ENCODE measurements around the gene MAML2. TPM values are rescaled to one million over a fixed set of nuclear protein-coding genes. Genes with fewer than 3 reads are reported as not detected.

MAML2 gene
- total and polyA plus RNA-seq, 2 of the 13 experiments (the other 11 are each of a cell fraction or from before 2014, with no cell fraction given), result 2.3 to 25.9 TPM

GRCh38 chr11:95972060-95972459, 370.9 kb downstream of the MAML2 start:
- FAIRE-seq, result no peak
- no peak overlapping the region for H3K27ac ChIP-seq (ENCODE audit: extremely low read length, insufficient read depth, low read length)
- H3K4me2 ChIP-seq (ENCODE audit: low read depth, low read length), result no peak overlapping the region
- H3K36me3 ChIP-seq (replicated peaks in 1 of 2; ENCODE audit: control insufficient read depth in 1 of 2, insufficient read depth in 2 of 2, low read length in 2 of 2), result no peaks in the 10 kb centered on the region
- H3K79me2 ChIP-seq (ENCODE audit: insufficient read depth, low read length), result no peaks in the 10 kb centered on the region
- no peaks in the 10 kb centered on the region for H3K27me3 ChIP-seq (ENCODE audit: control insufficient read depth in 1 of 2, insufficient read depth in 2 of 2, low read length in 2 of 2)
- ATAC-seq, result no peak
- no peak overlapping the region for H3K9ac ChIP-seq (ENCODE audit: insufficient read depth, low read depth, low read length)
- WGBS (ENCODE audit: low lambda C conversion rate), result 23% methylated on average over 2 of the region's 2 CpGs
- no peak for DNase-seq (ENCODE audit: low spot score)
- TF ChIP-seq ZSCAN31 (CRISPR knock-in tag; IDR thresholded peaks at IDR 0.05; ENCODE audit: low read depth) (no peak), ZNF296 (CRISPR knock-in tag; conservative IDR thresholded peaks at IDR 0.05) (no peak), GATA4 (IDR thresholded peaks at IDR 0.05; ENCODE audit: borderline replicate concordance, low read depth) (no peak), GATAD2A (CRISPR knock-in tag; IDR thresholded peaks at IDR 0.05) (no peak), DNMT1 (CRISPR knock-in tag; IDR thresholded peaks at IDR 0.05) (no peak), NCOR1 (IDR thresholded peaks at IDR 0.05; ENCODE audit: borderline replicate concordance, low read length) (no peak), ZNF773 (CRISPR knock-in tag; IDR thresholded peaks at IDR 0.05; ENCODE audit: borderline replicate concordance) (no peak), ATF6 (CRISPR knock-in tag; conservative IDR thresholded peaks at IDR 0.05) (no peak), AGO1 (IDR thresholded peaks at IDR 0.05; ENCODE audit: low read depth, low read length, poor library complexity, severe bottlenecking) (no peak), TFDP1 (CRISPR knock-in tag; IDR thresholded peaks at IDR 0.05; ENCODE audit: borderline replicate concordance) (no peak), IRF9 (CRISPR knock-in tag; IDR thresholded peaks at IDR 0.05; ENCODE audit: borderline replicate concordance) (no peak), ZBTB42 (CRISPR knock-in tag; IDR thresholded peaks at IDR 0.05) (no peak), ZNF768 (CRISPR knock-in tag; IDR thresholded peaks at IDR 0.05) (no peak), MIER3 (CRISPR knock-in tag; IDR thresholded peaks at IDR 0.05; ENCODE audit: borderline replicate concordance) (no peak), RORA (CRISPR knock-in tag; IDR thresholded peaks at IDR 0.05) (no peak), ZNF263 (CRISPR knock-in tag; IDR thresholded peaks at IDR 0.05) (no peak), HOMEZ (CRISPR knock-in tag; IDR thresholded peaks at IDR 0.05; ENCODE audit: low read depth) (no peak), CHCHD3 (CRISPR knock-in tag; IDR thresholded peaks at IDR 0.05) (no peak), ZNF549 (CRISPR knock-in tag; IDR thresholded peaks at IDR 0.05) (no peak), ZNF205 (CRISPR knock-in tag; IDR thresholded peaks at IDR 0.05) (no peak)
- H3K4me3 ChIP-seq (replicated peaks in 1 of 3; ENCODE audit: insufficient read depth in 1 of 3, low read depth in 2 of 3, low read length in 3 of 3), result no peak overlapping the region
- in situ Hi-C loops (cut with HindIII; ENCODE audit: extremely low pct_ligation_motif_present, low pct_unique_long_range_greater_than_20kb) (no loop called here), intact Hi-C loops (cut with micrococcal nuclease; ENCODE audit: unreplicated experiment) (no loop called here)
- ChIA-PET POLR2A (no interaction called here), CTCF (ENCODE audit: low intra/inter-chr PET ratio, low total read pairs) (no interaction called here)
- no peaks in the 10 kb centered on the region for H3K4me1 ChIP-seq (ENCODE audit: insufficient read depth, low read length)
- no peaks in the 10 kb centered on the region for H3K9me3 ChIP-seq (ENCODE audit: low read length)
- no peaks in the 10 kb centered on the region for H4K20me1 ChIP-seq (ENCODE audit: insufficient read depth, low read length)
- no peak overlapping the region for H2AFZ ChIP-seq (ENCODE audit: low read length)
- BruUV-seq (replicated peaks), result no TSS peak
